GOT3 (cell line): Measurements from ENCODE around the gene LRRC74B.
"Not testable (repeated sequence)": the region's sequence is repeated elsewhere in the genome, so short reads cannot be mapped to it uniquely, and the experiment has no call there.

Experiments used
- DNase-seq: peaks from one replicate; lab custom pipeline; 2025; ENCODE audit warnings: mixed read lengths; lab: John Stamatoyannopoulos, UW

The LRRC74B gene, protein sequence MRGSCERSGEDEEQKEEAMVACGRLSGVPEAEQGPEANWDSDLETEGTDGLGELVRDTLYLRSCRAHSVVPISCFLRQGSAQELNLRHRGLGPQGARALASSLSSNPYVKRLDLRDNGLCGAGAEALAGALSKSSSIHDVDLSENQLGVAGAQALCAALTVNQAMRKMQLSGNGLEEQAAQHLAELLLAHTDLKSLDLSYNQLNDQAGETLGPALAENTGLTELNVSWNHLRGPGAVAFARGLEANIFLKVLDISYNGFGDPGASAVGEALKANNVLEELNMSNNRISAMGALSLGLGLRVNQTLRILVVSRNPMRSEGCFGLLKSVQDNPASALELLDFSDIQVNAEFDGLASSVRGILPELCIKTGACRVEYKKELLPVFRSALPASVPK

DNA sequence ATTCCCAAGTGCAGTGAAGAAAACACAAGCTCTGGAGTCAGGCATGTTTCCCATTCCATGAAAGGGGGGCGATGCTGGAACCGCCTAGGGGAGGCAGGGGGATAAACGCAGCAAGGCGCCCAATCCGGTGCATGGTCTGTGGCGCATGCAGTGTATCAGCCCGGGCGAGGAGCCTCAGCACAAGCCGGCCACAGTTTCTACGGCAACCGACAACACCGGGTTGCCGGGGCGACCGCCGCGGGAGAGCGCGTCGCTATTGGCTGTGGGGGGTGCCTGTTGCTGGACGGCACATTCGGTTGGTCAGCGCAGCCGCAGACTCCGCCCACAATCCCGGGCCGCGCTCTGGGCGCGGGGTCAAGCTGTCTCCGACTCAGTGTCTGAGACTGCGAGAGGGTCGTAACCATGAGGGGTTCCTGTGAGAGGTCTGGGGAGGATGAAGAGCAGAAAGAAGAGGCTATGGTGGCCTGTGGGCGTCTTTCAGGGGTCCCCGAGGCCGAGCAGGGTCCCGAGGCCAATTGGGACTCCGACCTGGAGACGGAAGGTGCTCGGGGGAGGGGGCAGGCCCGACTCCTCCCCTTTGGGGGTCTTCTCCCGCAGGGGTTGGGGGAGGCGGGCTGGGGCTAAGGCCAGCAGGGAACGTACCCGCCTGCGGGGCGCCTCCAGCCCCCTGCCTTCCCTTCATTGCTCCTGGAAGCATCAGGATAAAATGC, at the start of gene LRRC74B:
Gene LRRC74B, plus strand, starts transcription at position 362 of the 710 bp plus-strand sequence. Its CDS starts 41 bp downstream, at position 403.
- DNase-seq: peak; percentile 72

GRCh38 chr22:20996031-20996410, 49.7 kb upstream of the LRRC74B start:
- no peak for DNase-seq

DNA sequence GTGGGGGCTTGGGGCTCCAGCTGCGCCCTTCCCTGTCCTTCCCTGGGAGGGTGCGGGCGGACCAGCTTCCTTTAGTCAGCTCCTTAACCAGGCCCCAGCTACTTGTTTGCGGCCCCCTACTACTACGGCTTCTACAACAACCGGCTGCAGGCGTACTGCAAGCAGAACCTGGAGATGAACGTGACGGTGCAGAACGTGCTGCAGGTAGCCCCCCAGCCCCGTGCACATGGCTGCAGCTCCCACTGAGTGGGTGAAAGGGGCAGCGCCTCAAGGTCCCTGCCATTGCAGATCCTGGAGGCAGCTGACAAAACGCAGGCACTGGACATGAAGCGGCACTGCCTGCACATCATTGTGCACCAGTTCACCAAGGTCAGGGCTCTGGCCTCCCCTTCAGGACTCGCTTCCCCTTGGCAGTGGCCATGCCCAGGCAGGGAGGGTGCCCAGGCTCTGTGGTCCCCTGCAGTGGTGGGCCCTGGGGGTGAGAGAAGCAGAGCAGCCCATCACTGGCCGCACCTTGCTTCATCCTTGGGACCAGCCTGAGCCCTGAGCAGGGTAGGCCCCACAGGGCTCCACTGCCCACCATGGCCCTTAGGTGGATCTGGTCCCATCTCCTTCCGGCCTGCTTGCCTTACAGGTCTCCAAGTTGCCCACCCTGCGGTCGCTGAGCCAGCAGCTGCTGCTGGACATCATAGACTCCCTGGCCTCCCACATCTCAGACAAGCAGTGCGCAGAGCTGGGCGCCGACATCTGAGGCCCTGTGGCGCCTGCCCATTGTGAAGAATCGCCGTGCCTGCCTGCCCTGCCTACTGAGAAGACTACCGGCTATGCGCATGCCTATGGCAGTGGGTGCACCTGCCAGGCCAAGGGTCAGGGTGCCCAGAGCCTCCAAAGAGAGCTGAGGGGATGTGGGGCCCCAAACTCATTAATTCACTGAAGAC, 48.9 kb upstream of the LRRC74B start:
- no peak for DNase-seq

GRCh38 chr22:20997536-20998257, 48.0 kb upstream of the LRRC74B start:
- DNase-seq: no peak

DNA sequence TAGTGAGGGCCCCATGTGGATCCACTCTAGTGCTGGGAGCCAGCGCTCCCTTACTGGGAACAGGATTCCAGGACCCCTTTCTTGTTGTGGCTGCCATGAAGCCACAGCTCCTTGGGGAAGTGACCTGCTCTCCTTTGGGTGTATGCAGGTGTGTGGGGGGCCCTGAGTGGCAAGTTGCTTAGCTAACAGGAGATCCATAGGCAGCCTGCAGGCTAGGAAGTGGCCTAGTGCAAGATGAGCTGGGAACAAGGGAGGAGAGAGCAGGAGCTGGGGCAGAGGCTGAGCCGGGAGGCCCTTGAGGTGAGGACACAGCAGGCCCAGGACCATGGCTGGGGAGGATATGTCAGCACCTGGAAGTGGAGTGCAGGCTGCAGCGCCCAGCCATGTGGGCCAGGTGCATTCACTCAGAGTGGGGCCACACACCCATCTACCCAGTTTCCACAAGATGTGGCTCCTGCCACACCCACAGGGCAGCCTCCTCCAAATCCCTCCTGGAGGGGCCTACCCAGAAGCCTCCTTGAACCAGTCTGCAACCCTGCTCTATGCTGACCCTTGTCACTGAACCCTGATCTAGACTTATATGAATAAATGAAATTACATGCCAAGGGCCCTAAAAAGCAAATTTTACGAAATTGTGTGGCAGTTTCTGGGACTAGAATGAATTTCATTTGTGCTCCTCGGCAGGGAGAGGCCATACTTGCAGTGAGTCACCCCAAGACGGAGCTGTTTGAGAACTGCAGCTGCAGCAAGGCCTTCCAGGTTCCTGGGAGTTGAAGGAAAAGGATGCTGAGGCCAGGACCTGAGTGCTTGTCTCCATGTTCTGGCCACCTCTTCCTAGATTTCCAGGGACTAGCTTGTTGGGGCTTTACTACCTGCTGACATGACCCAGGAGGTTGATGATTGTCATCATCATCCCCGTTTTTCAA, 47.1 kb upstream of the LRRC74B start:
- no peak for DNase-seq

DNA sequence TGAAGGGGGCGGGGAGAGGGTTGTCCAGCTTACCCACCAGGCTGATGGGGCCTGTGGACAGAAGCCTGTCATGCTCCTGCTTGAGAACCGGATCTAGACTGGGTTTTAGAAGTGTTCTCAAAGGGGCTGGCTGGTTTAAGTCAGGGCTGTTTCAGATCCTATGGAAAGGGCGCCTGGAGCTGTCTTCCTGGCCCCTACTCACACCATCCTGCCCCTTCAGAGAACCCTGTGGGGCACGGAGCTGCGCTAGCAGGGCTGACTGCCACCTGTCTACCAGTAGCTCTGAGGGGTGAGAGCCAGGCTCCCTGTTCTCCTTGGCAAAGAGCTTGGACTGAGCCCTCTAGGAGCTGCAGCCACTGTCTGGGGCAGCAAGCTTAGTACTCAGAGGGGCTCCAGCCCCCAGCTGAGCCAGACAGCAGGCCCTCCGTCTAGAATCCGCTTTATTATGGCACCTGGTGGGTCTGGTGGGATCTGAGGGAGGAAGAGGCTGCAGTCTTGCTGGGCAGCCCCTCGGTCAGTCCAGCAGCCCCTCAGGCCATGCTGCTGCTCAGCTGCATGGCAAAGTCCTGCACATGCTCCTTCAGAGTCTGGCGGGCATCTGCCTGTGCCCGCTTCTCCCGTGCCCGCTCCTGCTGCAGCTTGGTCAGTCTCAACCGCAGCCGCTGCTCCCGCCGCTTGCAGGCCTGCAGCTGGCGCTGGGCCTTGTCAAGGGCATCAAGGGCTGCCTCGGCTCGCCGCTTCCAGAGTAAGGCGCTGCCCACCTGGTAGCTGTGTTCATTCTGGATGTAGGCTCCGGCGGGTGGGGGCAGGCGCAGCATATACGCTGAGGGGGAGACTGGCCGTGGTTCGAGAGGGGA, 46.2 kb upstream of the LRRC74B start:
- no peak for DNase-seq

DNA sequence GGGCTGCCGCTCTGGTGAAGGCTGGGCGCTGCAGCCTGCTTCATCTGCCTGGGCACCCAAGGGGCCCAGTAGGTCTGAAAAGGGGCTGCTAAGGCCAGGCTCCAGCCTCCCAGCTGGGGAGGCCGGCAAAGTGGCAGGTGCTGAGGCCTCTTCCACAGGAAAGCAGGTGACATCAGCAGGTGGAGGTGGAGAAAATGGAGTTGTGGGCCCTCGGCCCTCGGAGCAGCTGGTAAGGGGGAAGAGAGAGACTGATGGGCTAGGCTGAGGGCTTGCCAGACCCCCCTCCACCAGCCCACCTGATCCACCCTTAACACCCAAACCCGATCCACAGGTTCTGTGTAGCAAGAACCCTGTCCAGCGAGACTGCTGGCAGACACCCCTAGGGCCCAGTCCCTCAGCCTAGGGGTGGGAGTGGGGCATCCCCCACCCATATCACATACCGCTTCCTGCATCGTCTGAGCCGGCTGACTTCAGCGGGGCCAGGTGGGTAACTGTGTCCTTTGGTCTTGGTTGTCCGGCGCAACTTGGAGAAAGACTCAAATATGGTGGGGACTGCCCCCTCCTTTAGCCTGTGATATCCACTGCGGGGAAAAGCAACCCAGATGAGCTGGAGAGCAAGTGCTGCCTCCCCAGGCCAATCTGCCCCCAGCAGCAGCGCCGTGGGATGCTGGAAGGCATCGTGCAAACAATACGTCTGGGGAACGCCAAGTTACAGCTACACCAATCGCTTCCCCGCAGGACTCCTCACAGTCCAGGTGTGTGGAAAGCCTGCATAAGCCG, 45.3 kb upstream of the LRRC74B start:
- no peak for DNase-seq

DNA sequence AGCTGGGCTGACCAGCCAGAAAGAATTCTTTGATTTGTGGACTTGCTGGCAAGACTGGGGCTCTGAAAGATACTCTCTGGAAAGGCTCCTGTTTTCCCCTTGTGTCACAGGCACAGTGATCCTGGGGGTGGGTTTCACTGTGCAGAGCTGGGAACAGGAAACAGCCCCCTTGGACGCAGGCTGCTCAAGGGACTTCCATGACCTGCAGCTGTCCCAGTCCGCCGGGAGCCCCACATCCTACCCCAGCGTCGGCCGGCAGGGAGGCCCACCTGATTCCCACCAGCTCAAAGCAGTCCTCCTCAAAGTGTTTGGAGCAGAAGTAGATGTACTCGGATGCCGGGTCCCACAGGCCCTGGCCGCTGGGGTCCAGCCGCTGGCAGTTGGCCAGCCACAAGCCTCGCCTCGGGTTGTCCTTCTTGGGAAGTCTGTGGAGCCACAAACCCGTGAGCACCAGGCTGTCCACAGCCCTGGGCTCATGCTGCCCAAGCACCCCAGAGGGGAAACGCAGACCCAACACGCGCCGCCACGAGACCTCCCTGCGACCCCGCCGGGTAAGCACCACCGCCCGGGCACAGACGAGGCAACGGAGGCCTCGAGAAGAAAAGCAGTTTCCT, 44.7 kb upstream of the LRRC74B start:
- DNase-seq: no peak

DNA sequence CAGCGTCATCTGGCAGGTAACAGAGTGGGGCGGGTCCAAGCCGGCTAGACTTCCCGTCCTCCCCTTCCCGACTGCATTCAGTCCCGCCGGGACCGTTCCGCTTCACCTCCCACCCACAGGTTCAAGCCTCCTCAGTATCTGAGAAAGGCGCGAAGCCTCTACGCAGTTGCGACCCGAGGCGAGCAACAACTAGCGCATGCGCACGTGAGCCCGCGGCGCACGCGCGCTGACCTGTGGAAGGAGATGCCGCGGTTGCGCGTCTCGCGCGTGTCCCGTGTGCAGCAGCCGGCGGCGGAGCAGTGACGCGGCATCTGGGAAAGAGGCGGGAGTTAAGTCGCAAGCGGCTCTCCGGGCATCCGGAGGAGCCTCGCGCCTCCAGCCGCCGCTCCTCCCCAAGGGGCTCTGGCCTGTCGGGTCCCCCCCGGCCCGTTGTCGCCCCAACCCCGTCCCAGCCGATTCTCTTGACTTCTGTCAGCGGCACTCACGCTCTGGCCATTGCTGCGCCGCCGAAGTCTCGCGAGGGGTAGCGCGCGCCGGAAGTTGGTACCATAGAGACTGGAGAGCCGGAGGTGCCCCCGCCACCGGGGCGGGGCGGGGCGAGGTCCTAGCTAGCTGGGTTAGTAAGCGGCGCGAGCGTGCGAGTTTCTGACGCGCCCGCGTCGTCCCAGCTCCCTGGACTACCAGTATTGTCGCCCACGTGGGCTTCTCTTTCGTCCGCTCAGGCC, 44.0 kb upstream of the LRRC74B start, which contains the start of gene THAP7:
Gene THAP7, minus strand, starts transcription at position 518 of the 725 bp plus-strand sequence. Its CDS starts 207 bp downstream, at position 311.
- peak; percentile 93 for DNase-seq

DNA sequence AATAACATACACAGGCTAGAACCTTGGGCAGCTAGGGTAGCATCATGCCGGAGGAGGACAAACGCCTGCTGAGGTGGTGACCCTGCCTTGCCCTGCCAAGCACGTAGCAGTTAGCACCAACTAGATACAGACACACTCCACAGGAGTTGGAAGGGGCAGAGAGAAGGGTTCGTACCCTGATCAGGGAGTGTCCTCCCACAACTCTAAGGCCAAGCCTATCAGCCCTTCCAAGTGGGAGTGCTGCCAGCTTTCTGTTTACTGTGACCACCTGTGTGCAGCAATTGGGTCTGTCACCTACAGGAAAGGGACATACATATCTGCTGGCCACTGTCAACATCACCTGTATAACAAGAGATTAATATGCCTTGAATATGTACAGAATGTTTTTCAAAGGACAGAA, 42.0 kb upstream of the LRRC74B start:
- DNase-seq: no peak

DNA sequence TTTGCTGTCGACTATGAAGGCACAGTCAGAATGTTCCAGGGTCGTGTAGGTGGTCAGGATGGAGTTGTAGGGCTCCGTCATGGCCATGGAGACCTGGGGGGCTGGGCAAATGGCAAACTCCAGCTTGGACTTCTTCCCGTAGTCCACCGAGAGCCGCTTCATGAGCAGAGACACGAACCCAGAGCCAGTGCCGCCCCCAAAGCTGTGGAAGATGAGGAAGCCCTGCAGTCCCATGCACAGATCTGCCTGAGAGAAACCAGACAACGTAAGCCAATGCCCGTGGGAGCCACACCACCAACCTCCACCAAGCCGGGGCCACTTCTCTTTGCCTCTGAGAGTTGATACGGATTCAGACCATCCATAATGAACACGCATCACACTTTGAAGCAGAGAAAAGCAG, 36.5 kb upstream of the LRRC74B start:
- DNase-seq: not testable (repeated sequence)

GRCh38 chr22:21009638-21010425, 35.9 kb upstream of the LRRC74B start:
- DNase-seq: no peak

DNA sequence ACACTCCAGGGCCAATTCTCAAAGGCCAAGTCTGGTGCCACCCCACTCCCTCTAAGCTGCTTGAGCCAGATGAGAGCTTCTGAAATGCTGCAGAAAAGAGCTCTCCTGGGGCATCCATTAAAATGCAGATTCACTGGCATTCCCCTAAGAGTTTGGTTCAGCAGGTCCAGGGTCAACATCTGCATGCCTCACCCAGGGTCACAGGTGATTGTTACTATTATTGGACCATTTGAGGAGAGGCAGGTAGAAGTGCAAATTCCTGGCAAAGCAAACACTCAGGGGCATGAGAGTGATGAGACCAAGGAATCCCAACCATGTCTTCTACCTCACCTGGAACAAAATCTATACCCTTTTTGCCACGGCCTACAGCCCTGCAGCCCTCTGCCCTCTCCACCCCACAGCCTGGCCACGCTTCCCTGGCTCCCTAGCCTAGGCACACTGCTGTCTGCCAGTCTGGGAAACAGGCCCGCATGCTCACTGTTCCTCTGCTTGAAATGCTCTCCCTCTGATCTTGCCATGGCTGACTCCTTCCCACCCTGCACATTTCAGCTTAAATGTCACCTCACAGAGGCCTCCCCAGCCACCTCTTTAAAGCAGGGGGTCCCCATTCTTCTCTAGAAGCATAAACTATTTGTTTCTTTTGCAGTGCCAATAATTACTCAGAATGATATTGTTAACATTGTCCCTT, 35.2 kb upstream of the LRRC74B start:
- no peak for DNase-seq

- no peak for DNase-seq
Measured at GRCh38 chr22:21012446-21013407, 33.0 kb upstream of the LRRC74B start.
